Activated naive CD4-positive, alpha-beta T cell treated with Interleukin-2 at 50 U/mL for 16 hours (primary cell): ENCODE results near the gene RAB31.
"Not testable (repeated sequence)": the region's sequence is repeated elsewhere in the genome, so short reads cannot be mapped to it uniquely, and the experiment has no call there.

Experiments
- DNase-seq: peaks from one replicate; pipeline ENCODE4 v3.0.0-alpha.2; 2020

Gene RAB31, protein sequence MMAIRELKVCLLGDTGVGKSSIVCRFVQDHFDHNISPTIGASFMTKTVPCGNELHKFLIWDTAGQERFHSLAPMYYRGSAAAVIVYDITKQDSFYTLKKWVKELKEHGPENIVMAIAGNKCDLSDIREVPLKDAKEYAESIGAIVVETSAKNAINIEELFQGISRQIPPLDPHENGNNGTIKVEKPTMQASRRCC

DNA sequence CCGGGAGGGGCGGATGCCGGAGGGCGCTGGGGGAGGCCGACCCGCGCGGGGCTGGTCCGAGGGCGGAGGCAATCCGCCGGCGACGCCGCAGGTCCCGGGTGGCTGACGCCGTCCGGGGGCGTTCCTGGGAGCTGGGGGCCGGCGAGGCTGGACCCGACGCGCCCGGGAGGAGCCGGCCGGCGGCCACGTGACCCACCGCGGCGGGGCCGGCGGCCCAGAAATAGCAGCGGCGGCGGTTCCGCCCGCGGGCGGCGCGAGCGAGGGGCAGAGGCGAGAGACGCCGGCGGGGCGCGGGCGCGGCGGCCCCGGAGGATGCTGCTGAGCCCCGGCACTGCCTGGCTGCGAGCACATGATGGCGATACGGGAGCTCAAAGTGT, at the start of gene RAB31:
TSS of gene RAB31 (plus strand) at position 245 of the 377 bp plus-strand sequence. CDS start at position 350, 105 bp downstream.
- DNase-seq: no peak

GRCh38 chr18:9659499-9660375, 48.4 kb upstream of the RAB31 start:
- no peak for DNase-seq

DNA sequence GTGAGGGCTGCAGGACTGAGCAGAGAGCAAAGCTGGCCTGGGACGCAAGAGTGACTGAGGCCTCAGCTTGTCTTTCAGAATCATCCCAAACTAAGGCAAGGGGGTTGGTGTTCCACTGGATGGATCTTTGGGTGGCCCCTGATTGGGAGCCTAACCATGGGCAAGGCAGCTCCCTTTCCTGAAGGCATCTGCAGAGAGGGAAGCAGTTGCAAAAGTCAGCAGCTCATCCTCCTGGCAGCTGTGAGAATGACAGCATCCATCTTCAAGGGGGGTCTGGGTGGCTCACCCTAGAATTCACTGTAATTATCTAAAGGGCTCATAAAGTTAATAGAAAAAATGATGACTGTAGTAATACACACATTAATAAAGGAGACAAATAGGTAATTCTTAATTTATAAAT, 46.5 kb upstream of the RAB31 start:
- DNase-seq: no peak

DNA sequence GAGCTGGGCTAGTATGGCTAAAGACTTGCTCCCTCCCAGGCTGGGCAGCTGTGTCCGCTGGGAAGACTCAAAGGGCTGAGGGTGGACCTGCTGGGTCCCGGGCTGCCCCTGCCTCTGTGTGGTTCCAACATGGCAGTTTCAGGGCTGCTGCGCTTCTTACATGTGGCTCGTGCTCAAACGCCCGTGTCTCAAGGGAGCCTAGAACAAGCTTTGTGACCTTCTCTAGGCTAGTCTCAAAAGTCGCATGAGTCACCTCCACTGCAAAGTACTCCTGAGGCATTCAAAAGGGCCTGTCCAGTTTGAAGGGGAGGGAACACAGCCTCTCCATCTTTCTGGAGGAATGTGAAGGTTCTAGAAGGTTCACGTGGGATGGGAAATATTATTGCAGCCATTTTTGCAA, 44.7 kb upstream of the RAB31 start:
- DNase-seq: no peak

DNA sequence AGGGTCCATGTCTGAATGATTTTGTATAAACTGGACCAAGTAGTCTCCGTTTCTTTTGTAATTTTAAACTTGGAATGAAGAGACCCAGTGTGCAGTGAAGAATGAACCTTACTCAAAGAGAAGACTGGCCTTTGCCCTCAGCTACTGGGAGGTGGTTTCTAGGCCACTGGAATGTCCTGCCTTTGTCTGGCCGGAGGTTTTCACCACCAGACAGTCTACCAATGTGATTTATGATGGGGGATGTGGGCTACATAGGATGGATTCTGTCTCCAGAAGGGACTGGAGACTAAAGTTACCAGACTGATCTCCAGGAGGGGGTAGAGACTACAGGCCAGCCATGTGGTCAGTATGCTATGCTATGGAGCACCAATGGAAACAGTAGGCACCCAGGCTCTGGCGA, 42.8 kb upstream of the RAB31 start:
- DNase-seq: no peak

- DNase-seq: no peak
Observed at GRCh38 chr18:9666548-9666947, 41.6 kb upstream of the RAB31 start.

DNA sequence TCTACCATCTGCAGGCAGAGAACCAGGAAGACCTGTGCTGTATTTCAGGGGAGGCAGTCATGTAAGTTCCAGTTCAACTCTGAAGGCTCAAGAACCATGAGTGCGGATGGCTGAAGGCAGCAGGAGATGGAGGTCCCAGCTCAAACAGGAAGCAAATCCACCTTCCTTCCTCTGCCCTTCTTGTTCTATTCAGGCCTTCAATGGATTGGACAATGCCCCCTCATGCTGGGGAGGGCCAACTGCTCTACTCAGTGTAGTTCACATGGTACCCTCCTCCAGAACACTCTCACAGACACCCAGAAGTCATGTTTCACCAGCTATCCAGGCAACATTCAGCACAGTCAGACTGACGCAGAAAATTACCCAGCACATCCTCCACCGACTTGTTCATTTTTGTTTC, 39.1 kb upstream of the RAB31 start:
- DNase-seq: no peak

DNA sequence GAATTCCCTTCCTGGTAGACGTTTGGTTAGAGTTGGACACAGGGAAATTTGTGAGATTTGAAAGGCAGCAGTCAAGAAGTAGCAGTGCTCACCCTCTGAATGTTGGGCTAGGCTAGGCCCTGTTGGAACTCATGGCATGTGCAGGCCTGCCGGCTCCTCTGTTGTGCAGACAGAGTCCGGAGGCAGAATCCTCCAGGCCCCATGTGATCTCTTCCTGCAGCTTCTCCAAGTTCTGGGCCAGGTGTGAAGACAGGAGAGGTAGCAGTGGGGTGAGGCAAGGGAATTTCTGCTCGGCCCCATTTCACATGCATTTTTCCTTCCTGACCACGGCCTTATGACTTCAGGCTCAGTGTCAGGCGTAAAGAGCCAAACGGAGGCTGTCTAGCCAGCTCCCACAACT, 36.9 kb upstream of the RAB31 start:
- no peak for DNase-seq

GRCh38 chr18:9673296-9674251, 34.5 kb upstream of the RAB31 start:
- peak; percentile 13 for DNase-seq

GRCh38 chr18:9678216-9678615, 29.9 kb upstream of the RAB31 start:
- DNase-seq: not testable (repeated sequence)

GRCh38 chr18:9679125-9679524, 29.0 kb upstream of the RAB31 start:
- no peak for DNase-seq

DNA sequence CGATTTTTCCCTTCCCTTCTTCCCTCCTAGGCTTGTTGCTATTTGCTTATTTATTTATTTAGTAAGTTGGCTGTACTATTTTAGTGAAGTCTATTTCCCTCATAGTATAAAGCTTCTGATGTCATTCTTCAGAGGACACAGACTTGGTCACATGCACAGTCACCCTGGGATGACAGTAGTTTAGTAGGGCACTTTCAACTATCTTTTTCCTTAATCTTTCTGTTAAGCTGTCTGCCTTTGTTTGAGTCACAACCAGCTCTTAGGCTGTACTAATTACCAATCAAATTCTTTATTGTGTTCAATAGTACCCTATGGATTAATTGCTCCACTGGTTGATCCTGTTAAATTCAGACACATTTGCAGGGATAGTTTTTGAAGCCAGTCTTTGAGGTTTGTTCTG, 26.9 kb upstream of the RAB31 start:
- no peak for DNase-seq

- DNase-seq: no peak
Observed at GRCh38 chr18:9682572-9682971, 25.5 kb upstream of the RAB31 start.

GRCh38 chr18:9683418-9684396, 24.4 kb upstream of the RAB31 start:
- no peak for DNase-seq

DNA sequence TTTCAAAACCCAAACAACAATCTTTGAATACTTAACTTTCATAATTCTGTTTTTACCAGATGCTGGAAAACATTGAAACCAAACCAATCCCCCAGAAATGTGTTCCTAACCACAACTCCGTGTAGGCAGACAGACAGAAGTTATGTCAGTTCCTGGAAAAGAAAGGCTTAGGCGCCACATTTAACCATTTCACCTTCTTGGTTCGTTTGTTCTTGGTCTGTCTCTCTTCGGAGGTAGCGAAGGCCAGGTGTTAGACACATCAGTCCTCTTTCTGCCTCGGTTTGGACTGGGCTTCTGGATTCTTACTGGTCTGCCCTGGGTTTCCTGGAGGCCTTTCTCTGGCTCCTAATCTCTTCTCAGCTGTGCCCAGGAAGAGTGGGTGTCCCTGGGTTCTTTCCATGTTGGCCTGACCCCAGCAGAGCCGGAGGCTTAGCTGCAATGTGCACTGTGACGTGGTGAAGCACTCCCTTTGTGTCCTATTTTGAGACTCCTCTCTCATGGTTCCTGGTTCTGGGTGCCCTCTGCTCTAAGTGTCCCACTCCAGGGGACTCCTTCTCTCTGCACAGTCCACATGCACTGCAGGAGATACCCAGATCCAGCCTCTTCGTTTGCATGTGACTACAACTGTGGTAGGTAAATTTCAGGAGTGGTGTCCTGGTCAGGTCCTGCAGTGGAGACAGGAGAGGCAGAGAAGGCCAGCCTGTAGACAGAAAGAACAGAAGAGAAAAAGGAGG, 23.1 kb upstream of the RAB31 start:
- DNase-seq: no peak

GRCh38 chr18:9685615-9685890, 22.5 kb upstream of the RAB31 start:
- DNase-seq: no peak

DNA sequence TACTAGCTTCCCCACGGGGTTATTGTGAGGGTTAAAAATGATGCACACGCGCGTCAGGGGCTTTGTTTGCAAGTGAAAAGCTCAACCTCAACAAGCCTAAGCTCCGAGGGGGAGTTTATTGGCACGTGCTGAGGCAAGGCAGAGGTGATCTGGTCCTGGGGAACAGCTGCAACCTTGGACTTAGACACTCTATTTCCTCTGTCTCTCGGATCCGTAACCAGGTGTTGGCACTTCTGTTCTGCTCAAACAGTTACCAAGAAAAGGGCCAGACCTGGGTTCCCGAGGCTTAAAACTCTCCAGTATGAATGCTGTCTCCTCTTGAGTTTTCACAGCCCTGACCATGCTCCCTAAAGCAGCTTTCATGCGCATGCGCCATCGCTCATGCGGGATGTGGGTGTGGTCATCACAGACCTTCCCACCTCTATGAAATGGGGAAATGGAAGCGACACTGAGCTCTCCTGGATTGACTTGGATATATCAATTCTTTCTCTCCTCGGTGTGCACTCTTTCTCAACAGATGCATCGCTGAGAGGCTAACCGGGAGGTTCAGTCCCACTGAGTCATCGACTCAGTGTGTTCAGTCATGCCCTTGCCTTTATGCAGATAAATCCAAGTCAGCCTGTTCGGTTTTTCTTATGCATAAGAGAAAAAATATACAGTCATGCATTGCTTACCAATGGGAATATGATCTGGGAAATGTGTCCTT, 19.9 kb upstream of the RAB31 start:
- DNase-seq: no peak

DNA sequence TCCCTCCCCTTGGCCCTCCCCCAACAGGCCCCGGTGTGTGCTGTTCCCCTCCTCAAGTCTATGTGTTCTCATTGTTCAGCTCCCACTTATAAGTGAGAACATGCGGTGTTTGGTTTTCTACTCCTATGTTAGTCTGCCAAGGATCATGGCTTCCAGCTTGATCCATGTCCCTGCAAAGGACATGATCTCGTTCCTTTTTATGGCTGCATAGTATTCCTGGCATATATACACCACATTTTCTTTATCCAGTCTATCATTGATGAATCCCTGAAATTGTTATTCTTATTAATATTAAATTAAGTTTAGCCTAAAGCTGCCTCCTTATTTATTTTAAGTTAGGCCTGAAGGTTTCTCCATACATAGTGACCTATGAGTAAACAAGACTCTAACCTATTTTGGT, 18.8 kb upstream of the RAB31 start:
- DNase-seq: no peak

DNA sequence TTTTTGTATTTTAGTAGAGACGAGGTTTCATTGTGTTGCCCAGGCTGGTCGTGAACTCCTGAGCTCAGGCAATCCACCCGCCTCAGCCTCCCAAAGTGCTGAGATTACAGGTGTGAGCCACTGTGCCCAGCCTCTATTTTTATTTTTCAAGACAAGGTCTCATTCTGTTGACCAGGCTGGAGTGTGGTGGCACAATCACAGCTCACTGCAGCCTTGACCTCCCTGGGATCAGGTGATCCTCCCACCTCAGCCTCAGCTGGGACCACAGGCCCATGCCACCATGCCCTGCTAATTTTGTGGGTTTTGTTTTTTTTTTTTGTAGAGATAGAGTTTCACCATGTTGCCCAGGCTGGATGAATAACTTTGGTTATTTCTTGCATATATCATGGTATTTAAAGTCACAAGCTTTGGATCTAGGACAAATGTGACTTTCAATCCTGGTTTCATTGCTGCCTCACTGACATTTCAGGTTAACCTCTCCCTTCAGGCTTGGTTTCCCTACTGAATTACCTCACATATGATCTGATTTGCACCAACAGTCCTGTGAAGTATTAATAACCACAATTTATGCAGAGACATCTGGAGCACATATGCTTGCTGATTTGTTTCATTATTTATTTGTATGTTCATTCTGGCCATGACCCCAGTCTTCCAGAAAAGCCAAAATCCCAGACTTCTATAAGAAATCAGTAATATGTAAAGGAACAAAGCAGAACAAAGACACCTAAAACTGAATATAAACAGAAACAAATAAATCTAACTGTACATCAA, 17.5 kb upstream of the RAB31 start:
- no peak for DNase-seq

GRCh38 chr18:9691235-9691634, 16.9 kb upstream of the RAB31 start:
- no peak for DNase-seq
